IMR-90 (cell line): ENCODE results near the gene RPL15. TPM values are rescaled to one million over a fixed set of nuclear protein-coding genes. Genes with fewer than 3 reads are reported as not detected.
A peak's percentile ranks its signal among the peaks of the same experiment; 100 is the strongest.

Experiments
- ATAC-seq: fragments of 200-7000 bp; cut with Tn5 transposase; 2 replicates; pipeline ENCODE4 v1.9.1; 2020; ENCODE audit warnings: low read depth, mild to moderate bottlenecking, moderate library complexity
- BruUV-seq: library from RNA; stranded (reverse); fragments of 400-500 nt; replicated peaks from 2 replicates; lab custom pipeline; 2021; lab: Mats Ljungman, UMichigan
- CTCF ChIA-PET: fragments of 300-600 bp; formaldehyde crosslinking; extraction: SDS; loops from one replicate; lab custom pipeline; 2021; ENCODE audit warnings: antibody characterized with exemption; lab: Yijun Ruan, JAX
- POLR2A ChIA-PET: fragments of 300-600 bp; sonication (Branson Sonifier 250); formaldehyde crosslinking; loops from one replicate; lab custom pipeline; 2022; ENCODE audit warnings: antibody characterized with exemption; ENCODE audit not compliant: unreplicated experiment; lab: Charles Lee
- DNase-seq: peaks from one replicate; pipeline ENCODE4 v3.0.0; 2013
- H2AFZ ChIP-seq: replicated peaks from 2 replicates; pipeline ENCODE3; 2013; ENCODE audit warnings: low read length, mild to moderate bottlenecking; ENCODE audit not compliant: poor library complexity
- H2AK5ac ChIP-seq: 2 replicates; pipeline ENCODE4 v1.6.1; 2013; ENCODE audit warnings: low read depth, low read length, inconsistent platforms
- H2AK9ac ChIP-seq: replicated peaks from 2 replicates; pipeline ENCODE3; 2013; ENCODE audit warnings: mild to moderate bottlenecking, low read depth, low read length, moderate library complexity; ENCODE audit not compliant: poor library complexity
- H2BK120ac ChIP-seq: 2 replicates; pipeline ENCODE4 v1.6.1; 2013; ENCODE audit warnings: low read depth, low read length, inconsistent platforms
- H2BK15ac ChIP-seq: 3 replicates; pipeline ENCODE4 v1.6.1; 2013; ENCODE audit warnings: low read depth, low read length, inconsistent platforms
- H2BK20ac ChIP-seq: 2 replicates; pipeline ENCODE4 v1.6.1; 2013; ENCODE audit warnings: low read depth, mild to moderate bottlenecking, inconsistent platforms, low read length, moderate library complexity
- H2BK5ac ChIP-seq: 2 replicates; pipeline ENCODE4 v1.6.1; 2013; ENCODE audit warnings: mild to moderate bottlenecking, low read depth, low read length, inconsistent platforms; ENCODE audit not compliant: poor library complexity, severe bottlenecking
- H3K14ac ChIP-seq: replicated peaks from 2 replicates; pipeline ENCODE4 v1.6.1; 2013; ENCODE audit warnings: low read depth, low read length, inconsistent platforms
- H3K18ac ChIP-seq: 2 replicates; pipeline ENCODE4 v1.6.1; 2013; ENCODE audit warnings: low read depth, low read length, control low read depth
- H3K23ac ChIP-seq: 2 replicates; pipeline ENCODE4 v1.6.1; 2013; ENCODE audit warnings: low read depth, low read length, inconsistent platforms
- H3K27ac ChIP-seq: 2 replicates; pipeline ENCODE4 v1.5.1; 2013; ENCODE audit warnings: mild to moderate bottlenecking, control low read depth, low read length; ENCODE audit not compliant: insufficient read depth
- H3K27me3 ChIP-seq: 2 replicates; pipeline ENCODE4 v1.6.1; 2013; ENCODE audit warnings: low read length; ENCODE audit not compliant: control insufficient read depth, insufficient read depth
- H3K36me3 ChIP-seq: 2 replicates; pipeline ENCODE4 v1.6.1; 2013; ENCODE audit warnings: low read length, mixed read lengths; ENCODE audit not compliant: control insufficient read depth, insufficient read depth
- H3K4ac ChIP-seq: 2 replicates; pipeline ENCODE4 v1.6.1; 2013; ENCODE audit warnings: low read depth, low read length, inconsistent platforms
- H3K4me1 ChIP-seq: 2 replicates; pipeline ENCODE4 v1.6.1; 2013; ENCODE audit warnings: low read length, mixed read lengths; ENCODE audit not compliant: control insufficient read depth, insufficient read depth
- H3K4me2 ChIP-seq: 2 replicates; pipeline ENCODE4 v1.6.1; 2013; ENCODE audit warnings: low read depth, mild to moderate bottlenecking, control low read depth, low read length, moderate library complexity
- H3K4me3 ChIP-seq: 2 replicates; pipeline ENCODE4 v1.5.1; 2013; ENCODE audit warnings: low read depth, mild to moderate bottlenecking, control low read depth, low read length, moderate library complexity; ENCODE audit not compliant: insufficient read depth
- H3K56ac ChIP-seq: 2 replicates; pipeline ENCODE4 v1.6.1; 2013; ENCODE audit warnings: low read length, inconsistent platforms; ENCODE audit not compliant: insufficient read depth; ENCODE audit errors: extremely low read depth
- H3K79me1 ChIP-seq, 2 experiments: 2 replicates each; pipeline ENCODE4 v1.6.1; 2013; ENCODE audit warnings: low read length in 2 of 2, inconsistent platforms in 1 of 2, low read depth in 1 of 2
- H3K9ac ChIP-seq: 2 replicates; pipeline ENCODE4 v1.6.1; 2013; ENCODE audit warnings: low read depth, low read length, control low read depth
- H3K9me1 ChIP-seq: 2 replicates; pipeline ENCODE4 v1.6.1; 2013; ENCODE audit warnings: low read length, inconsistent platforms; ENCODE audit not compliant: insufficient read depth
- H3K9me3 ChIP-seq: 2 replicates; pipeline ENCODE4 v1.6.1; 2013; ENCODE audit warnings: low read length; ENCODE audit not compliant: control insufficient read depth, insufficient read depth
- H4K20me1 ChIP-seq: 2 replicates; pipeline ENCODE4 v1.6.1; 2013; ENCODE audit warnings: low read length, inconsistent platforms; ENCODE audit not compliant: insufficient read depth
- H4K5ac ChIP-seq: 2 replicates; pipeline ENCODE4 v1.6.1; 2013; ENCODE audit warnings: mild to moderate bottlenecking, low read depth, low read length, control low read depth
- H4K8ac ChIP-seq, 2 experiments: 2 replicates each; pipeline ENCODE4 v1.6.1; 2013; ENCODE audit warnings: low read depth in 2 of 2, low read length in 2 of 2, control low read depth in 1 of 2, inconsistent platforms in 1 of 2
- H4K91ac ChIP-seq: 2 replicates; pipeline ENCODE4 v1.6.1; 2013; ENCODE audit warnings: low read depth, low read length, inconsistent platforms; ENCODE audit not compliant: insufficient read depth
- BHLHE40 ChIP-seq: fragments of 150-350 bp; IDR thresholded peaks from 2 replicates; pipeline ENCODE4 v1.6.1; 2016; ENCODE audit warnings: mild to moderate bottlenecking, low read depth, low read length
- CEBPB ChIP-seq: IDR thresholded peaks from 2 replicates; pipeline ENCODE4 v1.6.1; 2012; ENCODE audit warnings: low read depth, low read length, improper control_type of control experiment
- CHD1 ChIP-seq: IDR thresholded peaks from 2 replicates; pipeline ENCODE4 v1.6.1; 2012; ENCODE audit warnings: low read depth, low read length, improper control_type of control experiment
- CTCF ChIP-seq: conservative IDR thresholded peaks from 2 replicates; pipeline ENCODE4 v1.5.1; 2012; ENCODE audit warnings: mild to moderate bottlenecking, low read depth, low read length, improper control_type of control experiment
- ELK1 ChIP-seq: fragments of 150-350 bp; IDR thresholded peaks from 2 replicates; pipeline ENCODE4 v1.6.1; 2016; ENCODE audit warnings: low read depth, mild to moderate bottlenecking, low read length, moderate library complexity, borderline replicate concordance
- FOS ChIP-seq: fragments of 150-350 bp; IDR thresholded peaks from 2 replicates; pipeline ENCODE4 v1.6.1; 2016; ENCODE audit warnings: low read depth, low read length
- MAFK ChIP-seq: IDR thresholded peaks from 2 replicates; pipeline ENCODE4 v1.6.1; 2012; ENCODE audit warnings: low read depth, low read length, improper control_type of control experiment
- MAZ ChIP-seq: IDR thresholded peaks from 2 replicates; pipeline ENCODE4 v1.6.1; 2012; ENCODE audit warnings: low read depth, mild to moderate bottlenecking, low read length, improper control_type of control experiment, moderate library complexity, borderline replicate concordance
- MXI1 ChIP-seq: IDR thresholded peaks from 2 replicates; pipeline ENCODE4 v1.6.1; 2012; ENCODE audit warnings: low read depth, mild to moderate bottlenecking, low read length, moderate library complexity, borderline replicate concordance
- NFE2L2 ChIP-seq: fragments of 150-350 bp; IDR thresholded peaks from 2 replicates; pipeline ENCODE4 v1.6.1; 2016; ENCODE audit warnings: low read depth, mild to moderate bottlenecking, low read length
- POLR2A ChIP-seq: IDR thresholded peaks from 2 replicates; pipeline ENCODE4 v1.6.1; 2012; ENCODE audit warnings: mild to moderate bottlenecking, low read depth, low read length
- RAD21 ChIP-seq: IDR thresholded peaks from 2 replicates; pipeline ENCODE4 v1.6.1; 2012; ENCODE audit warnings: low read length, improper control_type of control experiment
- RCOR1 ChIP-seq: IDR thresholded peaks from 2 replicates; pipeline ENCODE4 v1.6.1; 2012; ENCODE audit warnings: mild to moderate bottlenecking, low read length, improper control_type of control experiment; ENCODE audit not compliant: insufficient replicate concordance
- RFX5 ChIP-seq: IDR thresholded peaks from 2 replicates; pipeline ENCODE4 v1.8.0; 2012; ENCODE audit warnings: low read depth, mild to moderate bottlenecking, low read length, moderate library complexity
- SMC3 ChIP-seq: fragments of 150-350 bp; IDR thresholded peaks from 2 replicates; pipeline ENCODE4 v1.6.1; 2016; ENCODE audit warnings: low read depth, mild to moderate bottlenecking, antibody characterized with exemption, low read length, moderate library complexity
- WGBS, 2 experiments: methylation state at CpG; one replicate each; pipeline versions ENCODE4 v1.1.5 to v1.1.7; 2013; ENCODE audit warnings: missing lambda C conversion rate in 2 of 2; ENCODE audit not compliant: insufficient read length in 1 of 2; ENCODE audit errors: extremely low coverage in 2 of 2; 5-methylcytosine and 5-hydroxymethylcytosine counted together
- dilution Hi-C: fragments of 300-500 bp; cut with HindIII; formaldehyde crosslinking; loops from one replicate; pipeline ENCODE4 v1.14.3; 2018; ENCODE audit warnings: low sequenced_read_pairs; ENCODE audit not compliant: unreplicated experiment
- in situ Hi-C: fragments of 300-500 bp; cut with MboI; formaldehyde crosslinking; loops from 3 replicates; pipeline ENCODE4 v1.14.3; 2019; ENCODE audit warnings: low sequenced_read_pairs, inconsistent platforms, mixed read lengths
- intact Hi-C: fragments of 100-400 bp; cut with micrococcal nuclease; formaldehyde crosslinking; loops from 2 replicates; pipeline ENCODE4 v1.10.0; 2022
- polyA plus RNA-seq, 3 experiments: library from polyadenylated mRNA; depleted of rRNA; stranded (reverse); fragments of >200 nt; gene quantifications; 2 replicates each; pipeline ENCODE4 v1.2.3, GENCODE V29; 2012; ENCODE audit warnings: low replicate concordance in 1 of 3
- total RNA-seq: library from RNA; depleted of rRNA; stranded (reverse); fragments of >200 nt; gene quantifications from 2 replicates; pipeline ENCODE4 v1.2.3, GENCODE V29; 2012
- TF ChIP-seq, protein P1 (sequence below): fragments of 150-350 bp; IDR thresholded peaks from 2 replicates; pipeline ENCODE4 v1.6.1; 2017; ENCODE audit warnings: mild to moderate bottlenecking, antibody characterized with exemption, low read length, low read depth

Gene RPL15
- total and polyA plus RNA-seq, 2 of the 4 experiments (the other 2 are of a cell fraction), result 1,419 to 4,701 TPM

- H3K9ac ChIP-seq, result no peak overlapping the region
- no peaks in the 10 kb centered on the region for H3K27me3 ChIP-seq
- CTCF ChIA-PET, result no interaction called here
- dilution Hi-C loops (no loop called here), intact Hi-C loops (loop anchor here (10.0 kb wide), 1 partner anchor 765 kb away; no protein-coding TSS in a partner anchor), in situ Hi-C loops (no loop called here)
- TF ChIP-seq NFE2L2 (no peak), POLR2A (no peak), MAFK (no peak), CTCF (no peak), FOS (no peak), MXI1 (no peak), SMC3 (no peak), BHLHE40 (no peak), CHD1 (no peak), MAZ (no peak), RAD21 (no peak), ELK1 (no peak), RCOR1 (no peak), RFX5 (no peak), CEBPB (no peak)
- TF ChIP-seq, protein P1, sequence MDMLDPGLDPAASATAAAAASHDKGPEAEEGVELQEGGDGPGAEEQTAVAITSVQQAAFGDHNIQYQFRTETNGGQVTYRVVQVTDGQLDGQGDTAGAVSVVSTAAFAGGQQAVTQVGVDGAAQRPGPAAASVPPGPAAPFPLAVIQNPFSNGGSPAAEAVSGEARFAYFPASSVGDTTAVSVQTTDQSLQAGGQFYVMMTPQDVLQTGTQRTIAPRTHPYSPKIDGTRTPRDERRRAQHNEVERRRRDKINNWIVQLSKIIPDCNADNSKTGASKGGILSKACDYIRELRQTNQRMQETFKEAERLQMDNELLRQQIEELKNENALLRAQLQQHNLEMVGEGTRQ, result no peak
- H4K91ac ChIP-seq, result no peak overlapping the region
- DNase-seq (no peak), ATAC-seq (no peak)
- no peak overlapping the region for H3K23ac ChIP-seq
- H2AK5ac ChIP-seq, result no peak overlapping the region
- H4K8ac ChIP-seq, result no peak overlapping the region
- H4K5ac ChIP-seq, result no peak overlapping the region
- peaks cover 40% of the 10 kb centered on the region for H4K20me1 ChIP-seq
- BruUV-seq, result TSS peak; percentile 80
- no peaks in the 10 kb centered on the region for H3K9me3 ChIP-seq
- H2BK15ac ChIP-seq, result no peak overlapping the region
- no peak overlapping the region for H3K4ac ChIP-seq
- peaks cover 14% of the 10 kb centered on the region for H3K36me3 ChIP-seq
- no peak overlapping the region for H3K56ac ChIP-seq
- no peak overlapping the region for H3K18ac ChIP-seq
- H2AK9ac ChIP-seq, result no peak overlapping the region
- H2BK5ac ChIP-seq, result no peak overlapping the region
- no peak overlapping the region for H2AFZ ChIP-seq
- no peak overlapping the region for H2BK120ac ChIP-seq
- no peak overlapping the region for H3K4me3 ChIP-seq
- H3K4me1 ChIP-seq, result peaks cover 2% of the 10 kb centered on the region; the same call in 1 of the 2 replicates
- POLR2A ChIA-PET, result no interaction called here
- no peak overlapping the region for H3K27ac ChIP-seq
- no peak overlapping the region for H3K4me2 ChIP-seq
- H2BK20ac ChIP-seq, result no peak overlapping the region
- H3K14ac ChIP-seq, result no peak overlapping the region
- no peaks in the 10 kb centered on the region; the same call in 1 of the 2 replicates for H3K9me1 ChIP-seq
- no CpG with 5 or more reads among the region's 2 CpGs for WGBS, 2 experiments
- H3K79me1 ChIP-seq, result peaks cover 16 to 54% of the 10 kb centered on the region in 2 experiments
Measured at GRCh38 chr3:23919628-23920027, 2.7 kb downstream of the RPL15 start.
